ENCODE results near the gene ZNF317. TPM values are rescaled to one million over a fixed set of nuclear protein-coding genes. Genes with fewer than 3 reads are reported as not detected.

Gene ZNF317
- total RNA-seq, 1 donor from 2014 or later: 50.0 TPM

- H3K9me3 Mint-ChIP-seq: peaks cover 85% of the 10 kb centered on the region
- intact Hi-C loops (cut with micrococcal nuclease): no loop called here
- no peaks in the 10 kb centered on the region for H3K4me1 Mint-ChIP-seq (ENCODE audit: low read depth)
- peaks cover 97% of the 10 kb centered on the region for H3K36me3 Mint-ChIP-seq (ENCODE audit: low read depth)
- no peak for DNase-seq (ENCODE audit: low spot score)
- H3K27me3 Mint-ChIP-seq (ENCODE audit: low read depth): no peaks in the 10 kb centered on the region
- no peak overlapping the region for H3K27ac Mint-ChIP-seq
- no peak overlapping the region for H3K4me3 Mint-ChIP-seq (ENCODE audit: low read depth)
Measured at GRCh38 chr19:9149997-9150396, 9.8 kb downstream of the ZNF317 start.

- Mint-ChIP-seq H3K27me3 (ENCODE audit: low read depth) (no peaks in the 10 kb centered on the region), H3K36me3 (ENCODE audit: low read depth) (peaks cover 97% of the 10 kb centered on the region), H3K4me1 (ENCODE audit: low read depth) (no peaks in the 10 kb centered on the region), H3K4me3 (ENCODE audit: low read depth) (no peak overlapping the region), H3K27ac (no peak overlapping the region), H3K9me3 (peaks cover 85% of the 10 kb centered on the region)
- intact Hi-C loops (cut with micrococcal nuclease): no loop called here
- no peak for DNase-seq (ENCODE audit: low spot score)
Measured at GRCh38 chr19:9150650-9151049, 10.5 kb downstream of the ZNF317 start.

GRCh38 chr19:9151367-9151766 is 11.2 kb downstream of the ZNF317 start:
- no peak for DNase-seq (ENCODE audit: low spot score)
- H3K4me1 Mint-ChIP-seq (ENCODE audit: low read depth): no peaks in the 10 kb centered on the region

GRCh38 chr19:9155591-9155990 is 15.4 kb downstream of the ZNF317 start:
- peaks cover 76% of the 10 kb centered on the region for H3K9me3 Mint-ChIP-seq
- no peak for DNase-seq (ENCODE audit: low spot score)
- H3K27ac Mint-ChIP-seq: no peak overlapping the region
- intact Hi-C loops (cut with micrococcal nuclease): no loop called here
- H3K27me3 Mint-ChIP-seq (ENCODE audit: low read depth): no peaks in the 10 kb centered on the region
- no peak overlapping the region for H3K4me3 Mint-ChIP-seq (ENCODE audit: low read depth)
- H3K36me3 Mint-ChIP-seq (ENCODE audit: low read depth): peaks cover 100% of the 10 kb centered on the region
- H3K4me1 Mint-ChIP-seq (ENCODE audit: low read depth): no peaks in the 10 kb centered on the region

More at GRCh38 chr19:9151367-9151766, 11.2 kb downstream of the ZNF317 start:
- Mint-ChIP-seq H3K27me3 (ENCODE audit: low read depth) (no peaks in the 10 kb centered on the region), H3K27ac (no peak overlapping the region), H3K36me3 (ENCODE audit: low read depth) (peaks cover 99% of the 10 kb centered on the region), H3K9me3 (peaks cover 87% of the 10 kb centered on the region), H3K4me3 (ENCODE audit: low read depth) (no peak overlapping the region)
- intact Hi-C loops (cut with micrococcal nuclease): no loop called here

GRCh38 chr19:9156304-9156703 is 16.1 kb downstream of the ZNF317 start:
- Mint-ChIP-seq H3K4me3 (ENCODE audit: low read depth) (no peak overlapping the region), H3K9me3 (peaks cover 76% of the 10 kb centered on the region), H3K36me3 (ENCODE audit: low read depth) (peaks cover 100% of the 10 kb centered on the region), H3K27me3 (ENCODE audit: low read depth) (no peaks in the 10 kb centered on the region), H3K27ac (no peak overlapping the region), H3K4me1 (ENCODE audit: low read depth) (no peaks in the 10 kb centered on the region)
- DNase-seq (ENCODE audit: low spot score): no peak
- intact Hi-C loops (cut with micrococcal nuclease): no loop called here

GRCh38 chr19:9159891-9160290 is 19.7 kb downstream of the ZNF317 start:
- intact Hi-C loops (cut with micrococcal nuclease): no loop called here
- Mint-ChIP-seq H3K4me3 (ENCODE audit: low read depth) (no peak overlapping the region), H3K4me1 (ENCODE audit: low read depth) (no peaks in the 10 kb centered on the region), H3K9me3 (peaks cover 70% of the 10 kb centered on the region), H3K36me3 (ENCODE audit: low read depth) (peaks cover 97% of the 10 kb centered on the region), H3K27me3 (ENCODE audit: low read depth) (no peaks in the 10 kb centered on the region), H3K27ac (no peak overlapping the region)
- DNase-seq (ENCODE audit: low spot score): no peak

- Mint-ChIP-seq H3K27ac (no peak overlapping the region), H3K4me3 (ENCODE audit: low read depth) (no peak overlapping the region), H3K9me3 (peaks cover 58% of the 10 kb centered on the region), H3K27me3 (ENCODE audit: low read depth) (no peaks in the 10 kb centered on the region), H3K4me1 (ENCODE audit: low read depth) (no peaks in the 10 kb centered on the region), H3K36me3 (ENCODE audit: low read depth) (peaks cover 93% of the 10 kb centered on the region)
- DNase-seq (ENCODE audit: low spot score): no peak
- intact Hi-C loops (cut with micrococcal nuclease): no loop called here
Measured at GRCh38 chr19:9161427-9161826, 21.2 kb downstream of the ZNF317 start.

- Mint-ChIP-seq H3K4me1 (ENCODE audit: low read depth) (no peaks in the 10 kb centered on the region), H3K36me3 (ENCODE audit: low read depth) (peaks cover 68% of the 10 kb centered on the region), H3K27ac (no peak overlapping the region), H3K4me3 (ENCODE audit: low read depth) (no peak overlapping the region), H3K9me3 (peaks cover 41% of the 10 kb centered on the region), H3K27me3 (ENCODE audit: low read depth) (no peaks in the 10 kb centered on the region)
- intact Hi-C loops (cut with micrococcal nuclease): no loop called here
- no peak for DNase-seq (ENCODE audit: low spot score)
Measured at GRCh38 chr19:9165261-9165660, 25.1 kb downstream of the ZNF317 start.

- Mint-ChIP-seq H3K9me3 (peaks cover 25% of the 10 kb centered on the region), H3K4me1 (ENCODE audit: low read depth) (no peaks in the 10 kb centered on the region), H3K27ac (no peak overlapping the region), H3K36me3 (ENCODE audit: low read depth) (peaks cover 52% of the 10 kb centered on the region), H3K4me3 (ENCODE audit: low read depth) (no peak overlapping the region), H3K27me3 (ENCODE audit: low read depth) (no peaks in the 10 kb centered on the region)
- intact Hi-C loops (cut with micrococcal nuclease): no loop called here
- DNase-seq (ENCODE audit: low spot score): no peak
Measured at GRCh38 chr19:9166846-9167245, 26.6 kb downstream of the ZNF317 start.

- H3K36me3 Mint-ChIP-seq (ENCODE audit: low read depth): peaks cover 28% of the 10 kb centered on the region
- intact Hi-C loops (cut with micrococcal nuclease): no loop called here
- H3K27ac Mint-ChIP-seq: no peak overlapping the region
- DNase-seq (ENCODE audit: low spot score): no peak
- H3K4me3 Mint-ChIP-seq (ENCODE audit: low read depth): no peak overlapping the region
- H3K9me3 Mint-ChIP-seq: peaks cover 8% of the 10 kb centered on the region
- no peaks in the 10 kb centered on the region for H3K4me1 Mint-ChIP-seq (ENCODE audit: low read depth)
- H3K27me3 Mint-ChIP-seq (ENCODE audit: low read depth): no peaks in the 10 kb centered on the region
Measured at GRCh38 chr19:9171393-9171991, 31.3 kb downstream of the ZNF317 start.

GRCh38 chr19:9175326-9175725 is 35.1 kb downstream of the ZNF317 start:
- H3K27me3 Mint-ChIP-seq (ENCODE audit: low read depth): no peaks in the 10 kb centered on the region
- no peak overlapping the region for H3K4me3 Mint-ChIP-seq (ENCODE audit: low read depth)
- H3K4me1 Mint-ChIP-seq (ENCODE audit: low read depth): no peaks in the 10 kb centered on the region
- H3K9me3 Mint-ChIP-seq: peaks cover 18% of the 10 kb centered on the region
- peaks cover 21% of the 10 kb centered on the region for H3K36me3 Mint-ChIP-seq (ENCODE audit: low read depth)
- no peak overlapping the region for H3K27ac Mint-ChIP-seq
- intact Hi-C loops (cut with micrococcal nuclease): no loop called here
- DNase-seq (ENCODE audit: low spot score): no peak

- no peak for DNase-seq (ENCODE audit: low spot score)
- H3K27ac Mint-ChIP-seq: no peak within 1 kb of the TSS
- H3K4me3 Mint-ChIP-seq (ENCODE audit: low read depth): no peak within 1 kb of the TSS
- no peaks in the 10 kb centered on the region for H3K27me3 Mint-ChIP-seq (ENCODE audit: low read depth)
- peaks cover 18% of the 10 kb centered on the region for H3K9me3 Mint-ChIP-seq
- H3K36me3 Mint-ChIP-seq (ENCODE audit: low read depth): peaks cover 19% of the 10 kb centered on the region
- no peaks in the 10 kb centered on the region for H3K4me1 Mint-ChIP-seq (ENCODE audit: low read depth)
- intact Hi-C loops (cut with micrococcal nuclease): no loop called here
Measured at GRCh38 chr19:9178901-9179300, 38.7 kb downstream of the ZNF317 start, which contains the start of gene OR7D2. Gene OR7D2 (plus strand): TSS chr19:9178979. CDS start chr19:9185782, 6,803 bp downstream.

GRCh38 chr19:9183000-9183399 is 42.8 kb downstream of the ZNF317 start:
- no peaks in the 10 kb centered on the region for H3K27me3 Mint-ChIP-seq (ENCODE audit: low read depth)
- intact Hi-C loops (cut with micrococcal nuclease): no loop called here
- no peaks in the 10 kb centered on the region for H3K4me1 Mint-ChIP-seq (ENCODE audit: low read depth)
- H3K9me3 Mint-ChIP-seq: peaks cover 21% of the 10 kb centered on the region
- no peak overlapping the region for H3K27ac Mint-ChIP-seq
- no peak for DNase-seq (ENCODE audit: low spot score)
- H3K4me3 Mint-ChIP-seq (ENCODE audit: low read depth): no peak overlapping the region
- peaks cover 10% of the 10 kb centered on the region for H3K36me3 Mint-ChIP-seq (ENCODE audit: low read depth)

- peaks cover 48% of the 10 kb centered on the region for H3K9me3 Mint-ChIP-seq
- peaks cover 10% of the 10 kb centered on the region for H3K36me3 Mint-ChIP-seq (ENCODE audit: low read depth)
- H3K27me3 Mint-ChIP-seq (ENCODE audit: low read depth): no peaks in the 10 kb centered on the region
- intact Hi-C loops (cut with micrococcal nuclease): no loop called here
- no peak overlapping the region for H3K27ac Mint-ChIP-seq
- no peak for DNase-seq (ENCODE audit: low spot score)
- H3K4me3 Mint-ChIP-seq (ENCODE audit: low read depth): no peak overlapping the region
- no peaks in the 10 kb centered on the region for H3K4me1 Mint-ChIP-seq (ENCODE audit: low read depth)
Measured at GRCh38 chr19:9187191-9187590, 47.0 kb downstream of the ZNF317 start.
